Karpas-422 (cell line): ENCODE measurements around the gene TIMMDC1. TPM values are rescaled to one million over a fixed set of nuclear protein-coding genes. Genes with fewer than 3 reads are reported as not detected.

Experiments used
- DNase-seq: peaks from one replicate; pipeline ENCODE4 v3.0.0-alpha.2; 2015
- H2AFZ ChIP-seq: fragments of 200-600 bp; sonication (generic); 2 replicates; pipeline ENCODE4 v1.6.1; 2014; ENCODE audit warnings: antibody characterized with exemption, low read length, mixed read lengths
- H3K27ac ChIP-seq: fragments of 200-600 bp; sonication (generic); 2 replicates; pipeline ENCODE4 v1.5.1; 2014; ENCODE audit warnings: mild to moderate bottlenecking, low read length, moderate library complexity
- H3K27me3 ChIP-seq: fragments of 200-600 bp; sonication (generic); 2 replicates; pipeline ENCODE4 v1.6.1; 2014; ENCODE audit warnings: low read length, mixed read lengths
- H3K36me3 ChIP-seq: fragments of 200-600 bp; sonication (generic); 2 replicates; pipeline ENCODE4 v1.6.1; 2014; ENCODE audit warnings: low read length, mixed read lengths; ENCODE audit not compliant: insufficient read depth
- H3K4me1 ChIP-seq: fragments of 200-600 bp; sonication (generic); 2 replicates; pipeline ENCODE4 v1.6.1; 2014; ENCODE audit warnings: mild to moderate bottlenecking, low read length, mixed read lengths
- H3K4me2 ChIP-seq: fragments of 200-600 bp; sonication (generic); 2 replicates; pipeline ENCODE4 v1.6.1; 2014; ENCODE audit warnings: low read length, low read depth, mild to moderate bottlenecking; ENCODE audit not compliant: poor library complexity, severe bottlenecking
- H3K4me3 ChIP-seq: fragments of 200-600 bp; sonication (generic); 2 replicates; pipeline ENCODE4 v1.5.1; 2014; ENCODE audit warnings: mild to moderate bottlenecking, antibody characterized with exemption, low read length, mixed read lengths
- H3K79me2 ChIP-seq: fragments of 200-600 bp; sonication (generic); 2 replicates; pipeline ENCODE4 v1.6.1; 2014; ENCODE audit warnings: mild to moderate bottlenecking, low read length, mixed read lengths
- H3K9ac ChIP-seq: fragments of 200-600 bp; sonication (generic); 2 replicates; pipeline ENCODE4 v1.6.0; 2014; ENCODE audit warnings: low read length
- H3K9me2 ChIP-seq: fragments of 200-600 bp; sonication (generic), shearing (Covaris generic); replicated peaks from 2 replicates; pipeline ENCODE4 v1.6.0; 2014; ENCODE audit warnings: mild to moderate bottlenecking, low read length, moderate library complexity; ENCODE audit not compliant: insufficient read depth
- H3K9me3 ChIP-seq: fragments of 300-700, 200-600 bp; sonication (generic); 2 replicates; pipeline ENCODE4 v1.6.1; 2014; ENCODE audit warnings: low read length, mixed read lengths
- H4K20me1 ChIP-seq: fragments of 200-600 bp; sonication (generic); 2 replicates; pipeline ENCODE4 v1.6.1; 2014; ENCODE audit warnings: mild to moderate bottlenecking, antibody characterized with exemption, low read length, low read depth; ENCODE audit not compliant: insufficient read depth
- total RNA-seq: library from RNA; depleted of rRNA; stranded (reverse); fragments of >200 nt; shearing (Covaris generic); gene quantifications from 2 replicates; pipeline ENCODE4 v1.2.3, GENCODE V29; 2014; ENCODE audit warnings: low replicate concordance; rRNA removed

TIMMDC1 gene, protein sequence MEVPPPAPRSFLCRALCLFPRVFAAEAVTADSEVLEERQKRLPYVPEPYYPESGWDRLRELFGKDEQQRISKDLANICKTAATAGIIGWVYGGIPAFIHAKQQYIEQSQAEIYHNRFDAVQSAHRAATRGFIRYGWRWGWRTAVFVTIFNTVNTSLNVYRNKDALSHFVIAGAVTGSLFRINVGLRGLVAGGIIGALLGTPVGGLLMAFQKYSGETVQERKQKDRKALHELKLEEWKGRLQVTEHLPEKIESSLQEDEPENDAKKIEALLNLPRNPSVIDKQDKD
- total RNA-seq, result 94.1 and 105 TPM in 2 replicates

DNA sequence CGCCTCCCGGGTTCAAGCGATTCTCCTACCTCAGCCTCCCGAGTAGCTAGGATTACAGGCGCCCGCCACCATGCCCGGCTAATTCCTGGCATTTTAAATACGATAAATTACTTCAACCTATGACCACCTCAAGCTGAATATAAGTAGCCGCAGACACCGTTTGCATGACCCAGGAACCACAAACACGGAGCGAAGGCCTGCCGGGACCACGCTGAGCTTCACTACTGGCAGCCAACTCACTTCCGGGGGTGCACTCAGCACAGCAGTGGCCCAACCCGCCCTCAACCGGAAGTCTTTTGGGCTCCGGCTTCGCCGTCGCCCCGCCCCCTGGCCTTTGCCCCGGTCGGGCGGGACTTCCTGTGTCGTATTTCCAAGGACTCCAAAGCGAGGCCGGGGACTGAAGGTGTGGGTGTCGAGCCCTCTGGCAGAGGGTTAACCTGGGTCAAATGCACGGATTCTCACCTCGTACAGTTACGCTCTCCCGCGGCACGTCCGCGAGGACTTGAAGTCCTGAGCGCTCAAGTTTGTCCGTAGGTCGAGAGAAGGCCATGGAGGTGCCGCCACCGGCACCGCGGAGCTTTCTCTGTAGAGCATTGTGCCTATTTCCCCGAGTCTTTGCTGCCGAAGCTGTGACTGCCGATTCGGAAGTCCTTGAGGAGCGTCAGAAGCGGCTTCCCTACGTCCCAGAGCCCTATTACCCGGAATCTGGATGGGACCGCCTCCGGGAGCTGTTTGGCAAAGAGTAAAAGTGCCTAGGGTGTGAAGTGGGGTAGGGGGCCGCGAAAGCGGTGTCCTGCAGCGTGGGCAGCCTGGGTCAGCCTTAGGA lies at the start of gene TIMMDC1:
Gene TIMMDC1 (plus strand): TSS at position 362 of the 826 bp plus-strand sequence. CDS start 187 bp downstream, at position 549.
- peak within 1 kb of the TSS; percentile 97 for H3K4me2 ChIP-seq
- peaks cover 15% of the 10 kb centered on the region for H3K36me3 ChIP-seq
- DNase-seq, result peak; percentile 99
- 0 out of 2 replicates have a peak, but pooled peaks cover 2% of the 10 kb centered on the region for H3K9me2 ChIP-seq
- H3K79me2 ChIP-seq, result peaks cover 58% of the 10 kb centered on the region
- peaks cover 32% of the 10 kb centered on the region for H3K4me1 ChIP-seq
- H3K9ac ChIP-seq, result peak within 1 kb of the TSS; percentile 98
- no peaks in the 10 kb centered on the region for H3K9me3 ChIP-seq
- H3K4me3 ChIP-seq, result peak within 1 kb of the TSS; percentile 98
- H3K27me3 ChIP-seq, result no peaks in the 10 kb centered on the region
- H3K27ac ChIP-seq, result peak within 1 kb of the TSS; percentile 65
- H2AFZ ChIP-seq, result no peak within 1 kb of the TSS
- no peaks in the 10 kb centered on the region for H4K20me1 ChIP-seq

DNA sequence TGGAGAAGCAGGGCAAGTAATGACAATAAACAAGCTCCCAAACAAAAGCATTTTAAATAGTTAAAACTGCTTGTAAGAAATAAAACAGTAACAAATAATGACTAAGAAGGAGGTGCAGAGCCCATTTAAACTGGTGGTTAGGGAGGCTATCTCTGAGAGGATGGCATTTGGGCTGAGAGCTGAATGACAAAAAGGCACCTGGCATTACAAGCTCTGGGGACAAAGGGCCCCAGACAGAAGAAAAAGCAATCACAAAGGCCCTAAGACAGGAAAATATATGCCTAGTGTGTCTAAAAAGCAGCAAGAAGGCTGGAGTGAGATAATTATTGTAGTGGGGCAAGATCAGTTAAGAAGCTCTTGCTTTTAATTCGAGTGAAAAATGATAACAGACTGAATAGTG lies 44.5 kb upstream of the TIMMDC1 start:
- Histone ChIP-seq H3K9me2 (no peaks in the 10 kb centered on the region), H3K36me3 (peaks cover 65% of the 10 kb centered on the region), H3K4me3 (no peak overlapping the region), H3K9ac (no peak overlapping the region), H3K27ac (no peak overlapping the region), H2AFZ (no peak overlapping the region), H3K79me2 (peaks cover 29% of the 10 kb centered on the region), H3K4me1 (no peaks in the 10 kb centered on the region), H3K27me3 (no peaks in the 10 kb centered on the region), H3K9me3 (no peaks in the 10 kb centered on the region), H3K4me2 (no peak overlapping the region), H4K20me1 (no peaks in the 10 kb centered on the region)
- no peak for DNase-seq

DNA sequence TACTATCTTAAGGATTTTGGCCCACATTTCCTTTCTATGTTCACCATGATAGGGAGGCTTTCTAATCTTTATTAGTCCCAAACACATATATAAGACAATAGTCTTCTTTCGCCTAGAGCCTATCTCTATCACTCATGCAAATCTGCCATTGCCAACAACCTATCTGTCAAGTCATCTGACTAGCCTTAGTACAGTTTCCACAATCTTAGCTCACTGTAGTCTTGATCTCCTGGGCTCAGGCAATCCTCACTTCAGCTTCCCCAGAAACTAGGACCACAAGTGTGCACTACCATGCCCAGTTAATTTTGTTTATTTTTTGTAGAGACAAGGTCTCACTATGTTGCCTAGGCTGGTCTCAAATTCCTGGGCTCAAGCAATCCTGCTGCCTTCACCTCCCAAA lies 41.9 kb upstream of the TIMMDC1 start:
- Histone ChIP-seq H3K4me1 (peaks cover 4% of the 10 kb centered on the region; the same call in 1 of the 2 replicates), H2AFZ (no peak overlapping the region), H3K9me2 (no peaks in the 10 kb centered on the region), H3K36me3 (peaks cover 74% of the 10 kb centered on the region), H3K27me3 (no peaks in the 10 kb centered on the region), H3K79me2 (peaks cover 46% of the 10 kb centered on the region), H3K27ac (no peak overlapping the region), H3K9ac (no peak overlapping the region), H3K9me3 (no peaks in the 10 kb centered on the region), H4K20me1 (no peaks in the 10 kb centered on the region), H3K4me2 (no peak overlapping the region), H3K4me3 (no peak overlapping the region)
- DNase-seq, result no peak

DNA sequence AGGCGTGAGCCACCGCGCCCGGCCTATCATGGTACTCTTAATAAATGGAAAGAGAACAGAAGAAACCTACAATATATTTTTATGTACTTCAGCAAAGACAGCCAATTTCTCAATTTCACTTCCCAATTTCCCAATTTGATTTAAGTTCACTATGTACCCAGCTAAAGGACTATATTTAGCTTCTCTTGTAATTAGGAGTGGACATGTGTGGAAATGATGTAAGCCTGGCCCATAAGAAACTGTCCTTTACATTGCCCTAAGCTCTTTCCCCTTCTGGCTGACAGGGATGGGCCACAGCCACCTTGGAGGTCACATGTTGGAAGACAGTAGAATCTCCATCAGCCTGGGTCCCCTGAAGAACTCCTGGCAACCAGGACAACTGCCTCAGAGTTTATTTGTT lies 41.1 kb upstream of the TIMMDC1 start:
- no peak overlapping the region for H2AFZ ChIP-seq
- H3K4me1 ChIP-seq, result peaks cover 12% of the 10 kb centered on the region
- no peaks in the 10 kb centered on the region for H3K9me2 ChIP-seq
- H3K9ac ChIP-seq, result no peak overlapping the region
- H4K20me1 ChIP-seq, result no peaks in the 10 kb centered on the region
- no peak overlapping the region for H3K4me3 ChIP-seq
- no peaks in the 10 kb centered on the region for H3K9me3 ChIP-seq
- H3K4me2 ChIP-seq, result no peak overlapping the region
- no peak overlapping the region for H3K27ac ChIP-seq
- H3K79me2 ChIP-seq, result peaks cover 53% of the 10 kb centered on the region
- no peaks in the 10 kb centered on the region for H3K27me3 ChIP-seq
- H3K36me3 ChIP-seq, result peaks cover 75% of the 10 kb centered on the region
- no peak for DNase-seq

DNA sequence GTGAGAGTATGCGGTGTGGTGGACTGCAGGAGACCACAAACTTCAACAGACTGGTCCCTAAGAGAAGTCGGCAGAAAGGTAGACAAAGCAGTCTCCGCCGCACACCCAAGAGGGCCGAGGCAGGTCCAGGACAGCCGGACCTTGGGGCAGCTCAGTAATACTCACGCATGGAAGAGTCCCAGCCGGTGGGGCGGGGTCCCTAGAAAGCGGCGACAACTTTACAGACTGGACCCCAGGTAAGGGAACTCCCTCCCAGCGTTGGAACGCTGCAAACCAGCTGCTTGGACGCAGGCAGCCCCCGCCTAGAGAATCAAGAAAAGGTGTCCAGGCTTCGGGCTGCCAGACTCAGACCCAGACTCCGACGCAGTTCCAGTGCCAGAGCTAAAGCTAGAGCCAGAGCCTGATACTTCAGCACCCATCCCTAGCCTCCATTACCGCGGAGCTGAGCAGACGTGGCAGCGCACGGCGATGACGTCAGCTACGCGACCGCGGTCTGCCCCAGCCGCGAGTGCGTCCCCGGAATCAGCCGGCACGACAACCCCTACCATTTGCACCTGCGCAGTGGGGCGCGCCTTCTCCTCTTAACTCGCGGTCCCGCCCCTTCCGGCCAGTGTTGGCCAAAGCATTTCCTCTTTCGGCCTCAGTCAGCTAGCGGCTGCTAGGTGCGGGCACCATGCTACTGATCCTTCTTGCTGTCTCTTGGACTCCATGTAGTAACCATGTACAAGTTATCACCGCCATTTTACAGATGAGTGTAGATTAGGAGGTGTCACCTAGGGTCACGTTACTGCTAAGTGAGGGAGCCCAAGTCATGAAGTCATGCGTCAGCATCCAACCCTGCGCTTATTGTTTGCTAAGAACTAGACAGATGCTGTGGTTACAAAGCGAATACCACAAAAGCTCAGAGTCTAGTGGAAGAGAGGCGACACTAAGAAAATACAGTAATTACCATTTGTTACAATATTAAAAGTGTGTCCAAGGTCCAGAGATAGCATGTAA lies 34.9 kb upstream of the TIMMDC1 start, which contains the start of gene TMEM39A:
Gene TMEM39A (minus strand): TSS at position 445 of the 999 bp plus-strand sequence. CDS start 1,541 bp downstream, outside the sequence.
- peak within 1 kb of the TSS; percentile 98 for H3K4me3 ChIP-seq
- H3K36me3 ChIP-seq, result peaks cover 31% of the 10 kb centered on the region
- H3K79me2 ChIP-seq, result peaks cover 45% of the 10 kb centered on the region
- H4K20me1 ChIP-seq, result no peaks in the 10 kb centered on the region
- H3K27ac ChIP-seq, result peak within 1 kb of the TSS; percentile 68
- peak within 1 kb of the TSS; percentile 88 for H2AFZ ChIP-seq
- peaks cover 35% of the 10 kb centered on the region for H3K4me1 ChIP-seq
- H3K9me2 ChIP-seq, result no peaks in the 10 kb centered on the region
- H3K9me3 ChIP-seq, result no peaks in the 10 kb centered on the region
- H3K9ac ChIP-seq, result peak within 1 kb of the TSS; percentile 92
- peak; percentile 99 for DNase-seq
- H3K4me2 ChIP-seq, result peak within 1 kb of the TSS; percentile 84
- H3K27me3 ChIP-seq, result no peaks in the 10 kb centered on the region

DNA sequence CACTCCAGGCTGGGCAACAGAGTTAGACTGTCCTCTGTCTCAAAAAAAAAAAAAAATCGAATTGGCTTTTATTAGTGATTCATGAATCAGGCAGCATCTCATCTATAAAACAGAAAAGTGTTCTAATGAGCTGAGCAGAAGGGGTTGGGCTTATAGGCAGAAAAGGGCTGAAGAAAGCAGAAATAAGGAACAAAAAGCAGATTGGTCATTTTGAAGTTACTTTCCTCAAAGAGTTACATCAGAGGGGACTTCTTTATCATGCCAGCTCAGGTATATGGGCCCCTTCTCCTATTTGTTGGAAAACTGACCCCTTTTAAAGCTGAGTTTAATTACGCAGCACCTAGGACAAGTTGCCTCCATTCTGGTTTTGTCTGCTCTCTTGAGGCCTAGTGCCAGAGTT lies 30.3 kb upstream of the TIMMDC1 start:
- H3K27me3 ChIP-seq, result no peaks in the 10 kb centered on the region
- H3K9me3 ChIP-seq, result no peaks in the 10 kb centered on the region
- H3K9ac ChIP-seq, result peak overlapping the region; percentile 89
- H3K4me3 ChIP-seq, result peak overlapping the region; percentile 95
- H3K4me1 ChIP-seq, result peaks cover 34% of the 10 kb centered on the region
- H3K4me2 ChIP-seq, result peak overlapping the region; percentile 96
- H3K79me2 ChIP-seq, result peaks cover 38% of the 10 kb centered on the region
- H4K20me1 ChIP-seq, result no peaks in the 10 kb centered on the region
- peak; percentile 62 for DNase-seq
- peak overlapping the region; percentile 42 for H3K27ac ChIP-seq
- H2AFZ ChIP-seq, result peak overlapping the region; percentile 92; the same call in 1 of the 2 replicates
- no peaks in the 10 kb centered on the region for H3K9me2 ChIP-seq
- peaks cover 15% of the 10 kb centered on the region; the same call in 1 of the 2 replicates for H3K36me3 ChIP-seq

DNA sequence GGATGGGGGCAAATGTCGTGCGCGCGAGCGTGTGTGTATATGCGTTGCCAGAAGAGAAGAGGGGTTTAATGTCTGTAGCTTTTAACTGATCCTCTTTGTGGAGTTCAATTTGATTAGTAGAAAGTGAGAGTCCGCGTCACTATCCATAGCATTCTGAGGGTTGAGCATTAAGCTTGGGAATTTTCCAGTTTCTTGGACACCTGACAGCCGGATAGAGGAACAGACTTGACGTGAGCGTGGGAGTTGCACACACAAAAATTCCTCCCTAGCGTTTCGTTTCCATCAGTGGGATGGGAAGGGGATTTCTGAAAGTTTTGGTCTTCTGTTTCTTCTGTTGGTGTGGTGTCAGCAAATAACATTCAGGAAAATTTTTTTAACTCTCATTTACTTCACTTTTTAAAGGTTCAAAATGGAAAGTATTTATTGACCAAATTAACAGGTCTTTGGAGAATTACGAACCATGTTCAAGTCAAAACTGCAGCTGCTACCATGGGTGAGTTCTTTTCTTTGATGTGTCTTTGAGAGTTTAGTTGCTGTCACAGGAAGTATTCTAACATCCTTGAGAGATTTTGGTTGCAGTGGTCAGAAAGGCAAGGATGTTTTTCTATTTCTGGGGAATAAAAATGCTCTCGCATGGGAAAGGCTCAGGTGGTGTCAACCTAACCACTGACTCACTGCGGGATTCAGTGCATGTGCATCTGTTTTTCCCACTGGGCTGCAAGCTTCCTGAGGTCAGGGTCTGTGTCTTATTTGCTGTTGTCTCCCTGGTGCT lies 28.7 kb upstream of the TIMMDC1 start:
- peak overlapping the region; percentile 89 for H3K9ac ChIP-seq

More for the DNA sequence above, 28.7 kb upstream of the TIMMDC1 start:
- H3K79me2 ChIP-seq, result peaks cover 34% of the 10 kb centered on the region
- no peaks in the 10 kb centered on the region for H3K27me3 ChIP-seq
- H3K4me3 ChIP-seq, result peak overlapping the region; percentile 95
- peak overlapping the region; percentile 42 for H3K27ac ChIP-seq
- DNase-seq, result peak; percentile 59
- no peaks in the 10 kb centered on the region for H3K9me2 ChIP-seq
- peaks cover 26% of the 10 kb centered on the region for H3K4me1 ChIP-seq
- peak overlapping the region; percentile 96 for H3K4me2 ChIP-seq
- no peaks in the 10 kb centered on the region for H4K20me1 ChIP-seq
- peaks cover 15% of the 10 kb centered on the region; the same call in 1 of the 2 replicates for H3K36me3 ChIP-seq
- H2AFZ ChIP-seq, result peak overlapping the region; percentile 92
- H3K9me3 ChIP-seq, result no peaks in the 10 kb centered on the region
